ENCODE results near the gene PSD4.

- TF ChIP-seq POLR2A (IDR thresholded peaks at IDR 0.05; ENCODE audit: low read length) = no peak
- no peak for TF ChIP-seq GATA1 (IDR thresholded peaks at IDR 0.05; ENCODE audit: low read depth, low read length)
Measured at GRCh38 chr2:113218283-113219091, 44.7 kb downstream of the PSD4 start.
